ENCODE results near the gene SH3RF3.

The SH3RF3 gene

GRCh38 chr2:109248590-109248989 lies 119.6 kb downstream of the SH3RF3 start:
- Histone ChIP-seq H2BK5ac (ENCODE audit: low read depth, low read length, poor library complexity, severe bottlenecking) (no peak overlapping the region), H3K4ac (ENCODE audit: low read depth in 1 of 2, low read length in 2 of 2) (no peak overlapping the region), H3K9ac (ENCODE audit: low read length) (no peak overlapping the region), H3K79me1 (replicated peaks; ENCODE audit: low read length, poor library complexity, severe bottlenecking) (peaks cover 29% of the 10 kb centered on the region), H3K4me3 (ENCODE audit: insufficient read depth in 1 of 2, low read depth in 1 of 2, low read length in 2 of 2) (no peak overlapping the region), H2BK12ac (ENCODE audit: low read length in 2 of 2) (no peak overlapping the region), H3K36me3 (ENCODE audit: control insufficient read depth in 1 of 2, insufficient read depth in 2 of 2, low read depth in 1 of 2, low read length in 2 of 2) (no peaks in the 10 kb centered on the region), H2AK5ac (ENCODE audit: low read length, severe bottlenecking) (no peak overlapping the region), H2BK120ac (ENCODE audit: low read depth, low read length) (no peak overlapping the region), H3K14ac (ENCODE audit: low read length in 2 of 2) (peak overlapping the region in 1 of 2 experiments; percentile 64), H3K4me2 (ENCODE audit: low read length, poor library complexity, severe bottlenecking) (no peak overlapping the region), H2AFZ (ENCODE audit: low read depth, low read length) (no peak overlapping the region), H4K8ac (ENCODE audit: low read length) (no peak overlapping the region), H3K4me1 (ENCODE audit: control insufficient read depth, insufficient read depth, low read depth, low read length) (no peaks in the 10 kb centered on the region), H3K23ac (ENCODE audit: low read length in 2 of 2) (no peak overlapping the region), H3K9me3 (ENCODE audit: control insufficient read depth, low read length) (no peaks in the 10 kb centered on the region), H3K27ac (ENCODE audit: low read length, poor library complexity, severe bottlenecking) (no peak overlapping the region), H2BK15ac (ENCODE audit: low read depth, poor library complexity, severe bottlenecking) (no peak overlapping the region), H3K27me3 (ENCODE audit: control insufficient read depth in 1 of 2, insufficient read depth in 1 of 2, low read length in 2 of 2) (no peaks in the 10 kb centered on the region), H3K18ac (ENCODE audit: low read depth in 1 of 2, low read length in 2 of 2) (peak overlapping the region; percentile 14 to 58), H4K91ac (ENCODE audit: low read length) (no peak overlapping the region)
- no peak for DNase-seq
- WGBS, result 94% methylated on average over 2 of the region's 2 CpGs

GRCh38 chr2:109253217-109253616 lies 124.2 kb downstream of the SH3RF3 start:
- H2BK5ac ChIP-seq (ENCODE audit: low read depth, low read length, poor library complexity, severe bottlenecking), result no peak overlapping the region
- H2BK12ac ChIP-seq (ENCODE audit: low read length in 2 of 2), result no peak overlapping the region
- H2AK5ac ChIP-seq (ENCODE audit: low read length, severe bottlenecking), result no peak overlapping the region
- no peak for DNase-seq
- H3K79me1 ChIP-seq (replicated peaks; ENCODE audit: low read length, poor library complexity, severe bottlenecking), result peaks cover 44% of the 10 kb centered on the region
- H3K36me3 ChIP-seq (ENCODE audit: control insufficient read depth in 1 of 2, insufficient read depth in 2 of 2, low read depth in 1 of 2, low read length in 2 of 2), result peaks cover 0 to 2% of the 10 kb centered on the region in 2 experiments
- H3K27ac ChIP-seq (ENCODE audit: low read length, poor library complexity, severe bottlenecking), result no peak overlapping the region
- WGBS, result 92% methylated on average over 5 of the region's 7 CpGs
- H2BK15ac ChIP-seq (ENCODE audit: low read depth, poor library complexity, severe bottlenecking), result no peak overlapping the region
- no peaks in the 10 kb centered on the region for H3K9me3 ChIP-seq (ENCODE audit: control insufficient read depth, low read length)
- H3K4me2 ChIP-seq (ENCODE audit: low read length, poor library complexity, severe bottlenecking), result no peak overlapping the region
- H3K18ac ChIP-seq (ENCODE audit: low read depth in 1 of 2, low read length in 2 of 2), result no peak overlapping the region
- H3K14ac ChIP-seq (ENCODE audit: low read length in 2 of 2), result no peak overlapping the region
- no peak overlapping the region for H3K23ac ChIP-seq (ENCODE audit: low read length in 2 of 2)
- H3K4me1 ChIP-seq (ENCODE audit: control insufficient read depth, insufficient read depth, low read depth, low read length), result peaks cover 4% of the 10 kb centered on the region
- H2BK120ac ChIP-seq (ENCODE audit: low read depth, low read length), result no peak overlapping the region
- no peak overlapping the region for H4K91ac ChIP-seq (ENCODE audit: low read length)
- H4K8ac ChIP-seq (ENCODE audit: low read length), result no peak overlapping the region
- no peak overlapping the region for H3K4me3 ChIP-seq (ENCODE audit: insufficient read depth in 1 of 2, low read depth in 1 of 2, low read length in 2 of 2)
- H2AFZ ChIP-seq (ENCODE audit: low read depth, low read length), result no peak overlapping the region
- H3K9ac ChIP-seq (ENCODE audit: low read length), result no peak overlapping the region
- no peak overlapping the region for H3K4ac ChIP-seq (ENCODE audit: low read depth in 1 of 2, low read length in 2 of 2)
- peaks cover 0 to 4% of the 10 kb centered on the region in 2 experiments for H3K27me3 ChIP-seq (ENCODE audit: control insufficient read depth in 1 of 2, insufficient read depth in 1 of 2, low read length in 2 of 2)

- Histone ChIP-seq H3K4me3 (ENCODE audit: insufficient read depth in 1 of 2, low read depth in 1 of 2, low read length in 2 of 2) (no peak overlapping the region), H3K9me3 (ENCODE audit: control insufficient read depth, low read length) (no peaks in the 10 kb centered on the region), H3K9ac (ENCODE audit: low read length) (no peak overlapping the region), H3K36me3 (ENCODE audit: control insufficient read depth in 1 of 2, insufficient read depth in 2 of 2, low read depth in 1 of 2, low read length in 2 of 2) (peaks cover 0 to 2% of the 10 kb centered on the region in 2 experiments), H2BK15ac (ENCODE audit: low read depth, poor library complexity, severe bottlenecking) (no peak overlapping the region), H3K79me1 (replicated peaks; ENCODE audit: low read length, poor library complexity, severe bottlenecking) (peaks cover 51% of the 10 kb centered on the region), H3K23ac (ENCODE audit: low read length in 2 of 2) (no peak overlapping the region), H3K4me1 (ENCODE audit: control insufficient read depth, insufficient read depth, low read depth, low read length) (peaks cover 7% of the 10 kb centered on the region), H2BK5ac (ENCODE audit: low read depth, low read length, poor library complexity, severe bottlenecking) (no peak overlapping the region), H3K4me2 (ENCODE audit: low read length, poor library complexity, severe bottlenecking) (no peak overlapping the region), H3K18ac (ENCODE audit: low read depth in 1 of 2, low read length in 2 of 2) (no peak overlapping the region), H2AFZ (ENCODE audit: low read depth, low read length) (no peak overlapping the region), H3K27me3 (ENCODE audit: control insufficient read depth in 1 of 2, insufficient read depth in 1 of 2, low read length in 2 of 2) (peaks cover 0 to 4% of the 10 kb centered on the region in 2 experiments), H4K8ac (ENCODE audit: low read length) (no peak overlapping the region), H2BK12ac (ENCODE audit: low read length in 2 of 2) (no peak overlapping the region), H4K91ac (ENCODE audit: low read length) (no peak overlapping the region), H3K27ac (ENCODE audit: low read length, poor library complexity, severe bottlenecking) (no peak overlapping the region), H2AK5ac (ENCODE audit: low read length, severe bottlenecking) (no peak overlapping the region), H2BK120ac (ENCODE audit: low read depth, low read length) (no peak overlapping the region), H3K4ac (ENCODE audit: low read depth in 1 of 2, low read length in 2 of 2) (no peak overlapping the region), H3K14ac (ENCODE audit: low read length in 2 of 2) (no peak overlapping the region)
- no peak for DNase-seq
- 95% methylated on average over 12 of the region's 12 CpGs for WGBS
Measured at GRCh38 chr2:109254174-109254904, 125.3 kb downstream of the SH3RF3 start.

- no peak overlapping the region for H3K4me3 ChIP-seq (ENCODE audit: insufficient read depth in 1 of 2, low read depth in 1 of 2, low read length in 2 of 2)
- H2AK5ac ChIP-seq (ENCODE audit: low read length, severe bottlenecking), result no peak overlapping the region
- DNase-seq, result no peak
- no peak overlapping the region for H3K14ac ChIP-seq (ENCODE audit: low read length in 2 of 2)
- no peak overlapping the region for H3K27ac ChIP-seq (ENCODE audit: low read length, poor library complexity, severe bottlenecking)
- H2BK15ac ChIP-seq (ENCODE audit: low read depth, poor library complexity, severe bottlenecking), result no peak overlapping the region
- H4K8ac ChIP-seq (ENCODE audit: low read length), result no peak overlapping the region
- 100% methylated on average over 4 of the region's 4 CpGs for WGBS
- no peak overlapping the region for H3K23ac ChIP-seq (ENCODE audit: low read length in 2 of 2)
- no peak overlapping the region for H3K9ac ChIP-seq (ENCODE audit: low read length)
- peaks cover 54% of the 10 kb centered on the region for H3K79me1 ChIP-seq (replicated peaks; ENCODE audit: low read length, poor library complexity, severe bottlenecking)
- peaks cover 7% of the 10 kb centered on the region for H3K4me1 ChIP-seq (ENCODE audit: control insufficient read depth, insufficient read depth, low read depth, low read length)
- H2BK5ac ChIP-seq (ENCODE audit: low read depth, low read length, poor library complexity, severe bottlenecking), result no peak overlapping the region
- H4K91ac ChIP-seq (ENCODE audit: low read length), result no peak overlapping the region
- H3K18ac ChIP-seq (ENCODE audit: low read depth in 1 of 2, low read length in 2 of 2), result peak overlapping the region in 1 of 2 experiments; percentile 4
- H3K27me3 ChIP-seq (ENCODE audit: control insufficient read depth in 1 of 2, insufficient read depth in 1 of 2, low read length in 2 of 2), result peaks cover 0 to 4% of the 10 kb centered on the region in 2 experiments
- H3K4me2 ChIP-seq (ENCODE audit: low read length, poor library complexity, severe bottlenecking), result no peak overlapping the region
- H2BK120ac ChIP-seq (ENCODE audit: low read depth, low read length), result no peak overlapping the region
- H2BK12ac ChIP-seq (ENCODE audit: low read length in 2 of 2), result peak overlapping the region in 1 of 2 experiments; percentile 21
- no peak overlapping the region for H3K4ac ChIP-seq (ENCODE audit: low read depth in 1 of 2, low read length in 2 of 2)
- peaks cover 0 to 2% of the 10 kb centered on the region in 2 experiments for H3K36me3 ChIP-seq (ENCODE audit: control insufficient read depth in 1 of 2, insufficient read depth in 2 of 2, low read depth in 1 of 2, low read length in 2 of 2)
- no peaks in the 10 kb centered on the region for H3K9me3 ChIP-seq (ENCODE audit: control insufficient read depth, low read length)
- no peak overlapping the region for H2AFZ ChIP-seq (ENCODE audit: low read depth, low read length)
Measured at GRCh38 chr2:109255654-109256053, 126.6 kb downstream of the SH3RF3 start.

Measured in mesenchymal stem cell (in vitro differentiated cells and primary cell).